RWPE1 (cell line): ENCODE results near the gene NOVA1.

Experiments
- CTCF ChIA-PET: fragments of 350-600 bp; sonication (Branson Sonifier 250); formaldehyde crosslinking; extraction: SDS; loops from one replicate; lab custom pipeline; 2021; lab: Yijun Ruan, JAX
- POLR2A ChIA-PET: fragments of 400-600 bp; formaldehyde crosslinking; extraction: SDS; loops from one replicate; lab custom pipeline; 2020; ENCODE audit warnings: antibody characterized with exemption; ENCODE audit not compliant: low non-redundant PET; lab: Yijun Ruan, JAX
- DNase-seq: peaks from one replicate; pipeline ENCODE4 v3.0.0; 2012; ENCODE audit warnings: low spot score
- H3K27ac ChIP-seq: fragments of 450-650 bp; 2 replicates; pipeline ENCODE4 v1.5.1; 2017
- TF ChIP-seq, protein P1 (sequence below): fragments of 450-650 bp; conservative IDR thresholded peaks from 2 replicates; pipeline ENCODE4 v1.5.1; 2017; ENCODE audit warnings: low read depth, mild to moderate bottlenecking

NOVA1 gene

DNA sequence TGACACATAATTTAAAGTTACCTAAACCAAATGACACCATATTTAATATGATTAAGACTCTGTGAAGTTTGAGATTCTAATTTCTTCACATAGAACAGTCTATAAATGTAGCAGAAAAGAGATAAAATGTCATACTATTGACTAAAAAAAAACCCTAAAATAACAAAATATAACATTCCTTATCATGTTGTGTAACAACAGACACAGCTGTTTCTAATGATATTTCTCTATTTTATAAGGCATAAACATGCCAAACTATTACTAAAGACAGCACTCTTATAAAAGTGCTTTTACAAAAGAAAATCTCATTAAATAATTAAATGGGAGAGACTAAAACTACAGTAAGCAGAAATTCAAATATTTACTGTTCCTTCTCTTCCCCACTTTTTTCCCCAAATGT, 49.4 kb downstream of the NOVA1 start:
- POLR2A ChIA-PET, result no interaction called here
- CTCF ChIA-PET, result no interaction called here
- DNase-seq, result no peak
- no peak overlapping the region for H3K27ac ChIP-seq
- TF ChIP-seq, protein P1, sequence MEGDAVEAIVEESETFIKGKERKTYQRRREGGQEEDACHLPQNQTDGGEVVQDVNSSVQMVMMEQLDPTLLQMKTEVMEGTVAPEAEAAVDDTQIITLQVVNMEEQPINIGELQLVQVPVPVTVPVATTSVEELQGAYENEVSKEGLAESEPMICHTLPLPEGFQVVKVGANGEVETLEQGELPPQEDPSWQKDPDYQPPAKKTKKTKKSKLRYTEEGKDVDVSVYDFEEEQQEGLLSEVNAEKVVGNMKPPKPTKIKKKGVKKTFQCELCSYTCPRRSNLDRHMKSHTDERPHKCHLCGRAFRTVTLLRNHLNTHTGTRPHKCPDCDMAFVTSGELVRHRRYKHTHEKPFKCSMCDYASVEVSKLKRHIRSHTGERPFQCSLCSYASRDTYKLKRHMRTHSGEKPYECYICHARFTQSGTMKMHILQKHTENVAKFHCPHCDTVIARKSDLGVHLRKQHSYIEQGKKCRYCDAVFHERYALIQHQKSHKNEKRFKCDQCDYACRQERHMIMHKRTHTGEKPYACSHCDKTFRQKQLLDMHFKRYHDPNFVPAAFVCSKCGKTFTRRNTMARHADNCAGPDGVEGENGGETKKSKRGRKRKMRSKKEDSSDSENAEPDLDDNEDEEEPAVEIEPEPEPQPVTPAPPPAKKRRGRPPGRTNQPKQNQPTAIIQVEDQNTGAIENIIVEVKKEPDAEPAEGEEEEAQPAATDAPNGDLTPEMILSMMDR, result no peak

DNA sequence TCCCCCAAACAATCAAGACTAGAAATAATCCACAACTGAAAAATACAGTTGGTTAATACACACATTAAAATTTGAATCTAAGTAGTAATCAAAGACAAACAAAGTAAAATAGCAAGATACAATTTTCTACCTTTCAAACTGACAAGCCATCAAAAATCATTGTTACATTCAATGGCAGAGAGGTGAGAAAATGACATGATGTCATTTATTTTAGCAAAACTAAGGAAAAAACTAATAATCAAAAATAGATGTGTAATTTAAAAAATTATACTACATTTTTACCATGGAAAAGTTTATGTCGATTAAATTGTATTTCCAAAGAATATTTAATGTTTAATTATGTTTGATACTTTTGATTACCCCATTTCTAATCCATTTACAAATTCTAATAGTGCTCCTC, 59.7 kb downstream of the NOVA1 start:
- TF ChIP-seq, protein P1, result no peak
- DNase-seq, result no peak
- POLR2A ChIA-PET, result no interaction called here
- H3K27ac ChIP-seq, result no peak overlapping the region
- CTCF ChIA-PET, result no interaction called here

DNA sequence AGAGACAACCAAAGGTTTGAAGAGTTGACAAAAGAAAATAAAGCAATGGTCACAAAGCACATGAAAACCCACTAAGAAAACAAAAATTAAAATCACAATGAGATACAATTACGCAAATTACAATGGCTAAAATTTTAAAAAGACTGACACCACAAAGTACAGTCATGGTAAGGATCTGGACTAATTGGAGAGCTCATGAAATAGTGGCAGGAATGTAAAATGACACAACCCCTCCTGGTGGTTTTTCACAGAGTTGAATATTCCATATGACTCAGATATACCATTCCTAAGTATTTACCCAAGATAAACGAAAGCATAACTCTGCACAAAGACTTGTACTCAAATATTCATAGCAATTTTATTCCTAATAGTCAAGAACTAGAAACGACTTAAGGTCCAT, 65.9 kb downstream of the NOVA1 start:
- no peak overlapping the region for H3K27ac ChIP-seq
- TF ChIP-seq, protein P1, result no peak
- CTCF ChIA-PET, result no interaction called here
- POLR2A ChIA-PET, result no interaction called here
- peak; percentile 11 for DNase-seq

DNA sequence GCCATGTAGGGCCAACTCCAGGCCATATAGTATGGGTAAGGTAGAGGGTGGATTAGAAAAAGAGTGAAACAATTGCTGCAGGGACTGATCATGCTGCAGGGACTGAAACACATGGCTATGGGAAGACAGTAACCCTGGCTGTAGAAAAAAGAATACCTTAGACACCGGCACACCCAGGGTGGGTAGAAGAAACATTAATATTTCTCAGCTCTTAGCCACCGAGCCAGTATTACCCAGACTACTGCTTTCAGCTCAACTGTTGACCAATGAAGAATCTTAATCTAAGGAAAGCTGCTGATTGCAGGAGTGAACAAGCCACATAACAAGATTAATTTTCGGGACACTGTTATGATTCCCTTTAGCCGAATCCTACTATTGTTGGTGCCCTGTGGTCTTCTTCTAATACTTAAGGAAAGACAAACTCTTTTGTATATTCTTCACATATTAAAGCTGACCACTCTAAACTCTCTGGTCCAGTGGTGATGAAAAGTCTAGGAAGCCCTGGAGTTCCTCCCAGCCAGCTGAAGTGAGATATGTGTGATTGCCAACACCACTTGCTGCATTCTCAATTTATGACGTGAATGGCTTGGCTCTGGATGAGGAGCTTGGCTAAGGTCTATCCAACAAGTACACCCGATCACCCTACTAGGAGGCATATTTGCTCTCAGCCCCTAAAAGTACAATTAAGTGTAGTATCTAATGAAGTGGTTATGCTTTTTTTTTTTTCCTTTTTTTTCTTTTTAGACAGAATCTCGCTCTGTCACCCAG, 69.2 kb downstream of the NOVA1 start:
- DNase-seq, result no peak
- H3K27ac ChIP-seq, result no peak overlapping the region
- ChIA-PET CTCF (interaction anchor here (0.5 to 0.7 kb wide), 2 partner anchors 360 to 845 kb away, joined by 3 to 5 read pairs; no protein-coding TSS in a partner anchor), POLR2A (no interaction called here)
- TF ChIP-seq, protein P1, result no peak

DNA sequence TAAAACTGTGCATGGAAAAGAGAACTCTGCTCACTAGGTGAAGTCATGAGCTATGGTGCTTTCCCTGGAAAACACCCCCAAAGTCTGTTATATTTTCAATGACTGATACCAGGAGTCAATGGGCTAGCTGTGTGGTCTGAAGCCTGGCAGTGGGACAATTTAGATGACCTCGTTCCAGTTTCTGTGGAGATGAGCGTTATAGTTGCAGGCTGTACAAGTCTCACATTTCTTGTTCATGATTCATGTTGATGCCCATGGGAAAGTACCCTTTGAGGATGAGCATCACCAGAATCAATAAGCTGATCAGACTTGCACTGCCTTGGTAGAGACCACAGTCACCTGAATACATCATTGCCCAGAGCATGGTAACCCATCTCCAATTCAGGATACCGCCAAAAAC, 70.7 kb downstream of the NOVA1 start:
- TF ChIP-seq, protein P1, result no peak
- no peak for DNase-seq
- no peak overlapping the region for H3K27ac ChIP-seq
- CTCF ChIA-PET, result interaction anchor here (0.6 kb wide), 1 partner anchor 22 kb away, joined by 3 read pairs; no protein-coding TSS in a partner anchor
- POLR2A ChIA-PET, result no interaction called here

DNA sequence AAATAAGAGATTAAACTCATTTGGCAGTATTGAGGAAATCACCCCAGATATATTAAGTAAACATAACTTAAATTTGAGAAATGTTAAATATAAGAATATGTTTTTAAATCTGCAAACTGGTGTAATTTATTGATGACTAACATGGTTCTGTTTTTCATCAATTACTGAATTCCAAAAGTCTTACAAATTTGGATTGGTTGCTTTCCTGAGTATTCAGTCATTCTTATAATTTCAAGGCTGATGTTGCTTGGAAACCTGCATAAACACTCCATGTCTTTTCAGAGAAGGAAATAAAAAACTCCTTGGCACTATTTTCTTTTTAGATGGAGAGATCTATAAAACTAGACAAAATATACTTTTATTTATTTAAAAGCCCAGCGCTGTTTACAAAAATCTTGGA, 71.7 kb downstream of the NOVA1 start:
- TF ChIP-seq, protein P1, result no peak
- no peak for DNase-seq
- ChIA-PET POLR2A (no interaction called here), CTCF (no interaction called here)
- H3K27ac ChIP-seq, result no peak overlapping the region
